HG02981 (cell line): ENCODE measurements around the gene ZFPL1.

Experiments
- ATAC-seq: cut with Tn5 transposase; IDR thresholded peaks from one replicate; pipeline ENCODE4 v1.9.1; 2021; ENCODE audit warnings: mild to moderate bottlenecking, moderate library complexity; ENCODE audit not compliant: unreplicated experiment

ZFPL1 gene

DNA sequence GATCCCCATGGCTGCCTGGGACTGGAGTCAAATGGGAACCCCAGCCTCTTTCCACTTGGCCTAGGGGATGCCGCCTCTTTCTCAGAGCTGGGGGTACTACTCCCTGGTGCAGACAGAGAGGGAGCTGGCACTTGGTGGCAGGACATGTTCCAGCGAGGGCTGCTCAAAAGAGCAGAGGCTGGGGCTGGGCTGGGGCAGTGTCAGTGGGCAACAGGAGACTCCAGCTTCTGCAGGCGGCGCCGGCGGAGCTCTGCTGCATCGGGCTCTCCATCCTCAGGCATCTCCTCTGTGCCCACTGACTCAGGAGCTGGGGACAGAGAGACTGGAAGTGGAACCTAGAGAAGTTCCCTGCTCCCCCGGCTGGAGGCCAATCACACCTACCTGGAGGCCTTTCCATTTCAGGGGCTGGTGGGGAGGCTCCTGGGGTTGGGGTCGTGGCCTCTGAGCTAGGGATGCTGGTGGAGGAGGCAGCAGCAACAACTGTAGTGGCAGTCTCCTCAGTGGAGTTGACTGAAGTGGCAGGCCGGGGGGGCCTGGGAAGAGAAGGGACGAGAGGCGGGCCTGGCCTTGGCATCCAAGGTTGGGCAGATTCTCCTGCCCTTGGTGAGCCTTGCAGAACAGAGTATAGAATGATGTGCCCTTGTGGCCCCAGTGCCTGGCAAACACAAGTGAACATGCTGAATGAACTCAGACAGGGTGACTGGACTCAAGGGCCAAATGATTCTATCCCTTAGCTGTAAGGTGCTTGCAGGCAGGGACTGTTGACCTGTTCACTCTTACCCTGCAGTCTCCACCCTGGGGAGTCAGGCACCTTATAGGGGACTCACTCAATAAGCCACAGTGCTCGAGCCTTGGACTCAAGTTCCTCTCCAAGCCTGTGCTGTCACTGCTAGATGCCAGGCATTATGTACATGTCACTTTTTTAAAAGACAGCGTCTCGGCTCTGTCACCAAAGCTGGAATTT, 44.4 kb downstream of the ZFPL1 start:
- ATAC-seq, result no peak

- ATAC-seq, result no peak
These were observed 45.8 kb downstream of the ZFPL1 start for GRCh38 chr11:65129649-65130441.

DNA sequence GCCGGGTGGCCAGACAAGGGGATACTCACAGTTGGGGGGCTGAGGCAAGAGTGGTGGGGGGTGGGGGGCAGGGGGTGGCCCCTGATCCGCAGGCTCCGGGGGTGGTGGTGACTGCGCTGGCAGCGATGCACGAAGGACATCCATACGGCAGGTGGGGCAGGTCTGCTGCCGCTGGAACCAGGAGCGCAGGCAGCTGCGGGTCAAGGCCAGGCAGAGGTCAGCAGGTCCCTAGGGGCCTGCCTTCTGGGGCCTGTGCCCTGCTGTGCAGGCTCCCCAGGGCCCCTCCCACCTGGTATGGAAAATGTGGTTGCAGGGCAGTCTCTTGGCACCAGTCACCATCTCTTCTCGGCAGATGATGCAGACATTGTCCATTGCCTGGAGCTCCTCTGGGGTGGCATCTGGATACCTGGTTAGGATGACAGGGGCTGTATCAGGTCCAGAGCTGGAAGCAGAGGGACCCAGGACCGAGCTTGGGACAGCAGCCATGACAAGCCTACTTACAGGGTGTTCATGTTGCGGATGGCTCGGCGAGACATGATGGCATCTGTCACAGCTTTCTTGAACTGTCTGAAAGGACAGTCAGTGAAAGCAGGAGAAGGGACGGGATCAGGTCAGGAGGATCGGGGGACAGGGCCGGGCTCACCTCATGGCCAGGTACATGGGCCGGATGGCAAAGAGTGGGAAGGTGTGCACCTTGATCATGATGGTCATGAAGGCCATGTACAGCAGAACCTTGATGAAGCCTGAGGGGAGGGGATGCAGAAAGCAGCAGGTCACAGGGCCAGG, 46.8 kb downstream of the ZFPL1 start:
- ATAC-seq, result no peak

DNA sequence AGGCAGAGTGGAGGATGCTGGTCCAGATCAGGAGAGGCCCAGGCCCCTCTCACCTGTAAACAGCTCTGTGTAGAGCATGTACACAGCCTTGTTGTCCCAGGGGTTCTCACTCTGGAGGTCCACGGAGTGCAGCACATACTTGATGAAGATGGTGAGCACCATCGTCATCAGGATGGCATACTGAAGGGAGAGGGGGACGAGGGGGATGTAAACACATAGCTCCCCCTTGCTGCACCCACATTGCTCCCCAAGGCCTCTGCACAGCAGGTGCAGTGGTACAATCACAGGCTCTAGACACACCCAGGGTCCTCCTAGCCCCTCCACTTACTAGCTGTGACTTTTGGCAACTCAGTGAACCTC, 47.4 kb downstream of the ZFPL1 start:
- no peak for ATAC-seq

DNA sequence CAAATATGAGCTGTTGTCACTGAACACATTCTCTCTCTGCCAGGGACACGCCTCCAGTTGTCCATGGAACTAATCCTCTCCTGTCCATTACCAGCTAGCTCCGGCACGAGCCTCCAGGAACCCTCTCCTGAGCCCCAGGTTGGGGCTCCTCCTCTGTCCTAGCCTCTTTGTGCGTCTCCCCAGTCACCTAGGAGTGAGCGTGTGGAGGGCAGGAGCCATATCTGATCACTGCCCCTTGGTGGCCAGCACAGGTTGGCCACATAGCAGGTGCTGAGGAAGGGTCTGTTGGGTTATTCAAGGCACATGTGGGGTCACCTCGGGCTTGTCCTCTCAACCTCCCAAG, 47.8 kb downstream of the ZFPL1 start:
- ATAC-seq, result no peak

DNA sequence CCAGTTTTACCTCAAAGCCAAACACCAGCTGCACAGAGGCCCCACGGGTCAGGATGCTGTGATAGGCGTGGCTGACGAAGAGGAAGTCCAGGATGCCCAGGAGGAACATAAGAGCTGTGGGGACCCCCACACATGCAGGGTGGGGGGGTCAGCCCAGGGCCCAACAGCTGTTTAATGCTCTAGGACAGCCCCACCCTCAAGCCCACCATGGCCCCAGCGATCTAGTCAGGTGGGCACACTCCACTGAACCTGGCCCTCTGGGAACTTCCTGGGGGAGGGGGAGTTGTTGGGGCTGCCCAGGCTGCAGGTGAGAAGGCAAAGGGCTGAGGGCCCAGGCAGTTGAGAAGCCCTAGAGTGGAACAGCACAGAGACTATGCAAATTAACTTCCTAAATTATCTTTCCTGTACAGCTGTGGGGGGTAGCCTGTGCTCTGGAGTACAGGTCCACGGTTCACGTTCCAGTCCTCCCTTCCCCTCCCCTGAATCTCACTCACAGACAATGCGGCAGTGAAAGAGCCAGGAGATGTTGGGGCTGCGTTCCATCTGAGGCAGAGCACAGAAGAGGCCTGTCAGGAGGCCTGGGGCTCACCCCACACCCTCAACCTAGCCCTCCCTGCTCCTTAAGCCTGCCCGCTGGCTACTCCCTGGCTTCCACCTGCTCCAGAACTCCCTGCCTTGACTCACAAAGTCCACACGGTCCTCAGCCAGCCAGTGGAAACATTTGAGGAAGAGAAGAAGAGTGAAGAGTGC, 48.4 kb downstream of the ZFPL1 start:
- ATAC-seq, result no peak

DNA sequence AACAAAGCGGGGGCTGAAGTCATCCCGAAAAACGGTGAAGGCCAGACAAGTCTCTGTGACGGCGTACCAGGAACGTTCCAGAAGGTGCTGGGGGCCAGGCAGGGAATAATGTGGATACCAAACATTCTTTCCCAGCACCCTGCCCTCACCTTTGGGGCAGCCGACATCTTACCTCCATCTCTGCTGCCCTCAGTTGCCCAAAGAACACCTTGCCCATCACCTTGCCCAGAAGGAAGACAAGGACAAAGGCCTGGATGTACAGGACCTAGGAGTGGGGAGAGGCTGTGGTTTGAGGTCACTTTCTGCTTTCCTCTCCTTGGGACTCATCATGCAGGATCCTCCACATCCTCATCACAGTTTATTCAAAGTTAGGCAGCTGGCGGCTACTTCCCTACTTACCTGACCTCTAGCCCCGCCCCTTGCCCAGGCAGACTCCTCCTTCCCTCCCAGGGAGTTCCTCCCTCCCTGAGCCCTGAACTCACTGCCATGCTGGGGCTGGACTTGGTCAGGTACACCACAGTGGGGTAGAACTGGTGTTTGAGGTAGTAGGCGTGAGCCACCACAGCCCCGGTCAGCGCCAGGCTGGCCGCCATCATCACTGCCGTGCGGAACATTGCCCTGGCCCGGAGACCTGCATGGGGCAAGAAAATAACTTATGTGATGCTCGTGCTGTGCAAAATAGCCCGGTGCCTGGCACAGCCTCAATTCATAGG, 49.1 kb downstream of the ZFPL1 start:
- ATAC-seq, result no peak

- ATAC-seq, result no peak
These were observed 49.7 kb downstream of the ZFPL1 start for GRCh38 chr11:65133724-65134123.

DNA sequence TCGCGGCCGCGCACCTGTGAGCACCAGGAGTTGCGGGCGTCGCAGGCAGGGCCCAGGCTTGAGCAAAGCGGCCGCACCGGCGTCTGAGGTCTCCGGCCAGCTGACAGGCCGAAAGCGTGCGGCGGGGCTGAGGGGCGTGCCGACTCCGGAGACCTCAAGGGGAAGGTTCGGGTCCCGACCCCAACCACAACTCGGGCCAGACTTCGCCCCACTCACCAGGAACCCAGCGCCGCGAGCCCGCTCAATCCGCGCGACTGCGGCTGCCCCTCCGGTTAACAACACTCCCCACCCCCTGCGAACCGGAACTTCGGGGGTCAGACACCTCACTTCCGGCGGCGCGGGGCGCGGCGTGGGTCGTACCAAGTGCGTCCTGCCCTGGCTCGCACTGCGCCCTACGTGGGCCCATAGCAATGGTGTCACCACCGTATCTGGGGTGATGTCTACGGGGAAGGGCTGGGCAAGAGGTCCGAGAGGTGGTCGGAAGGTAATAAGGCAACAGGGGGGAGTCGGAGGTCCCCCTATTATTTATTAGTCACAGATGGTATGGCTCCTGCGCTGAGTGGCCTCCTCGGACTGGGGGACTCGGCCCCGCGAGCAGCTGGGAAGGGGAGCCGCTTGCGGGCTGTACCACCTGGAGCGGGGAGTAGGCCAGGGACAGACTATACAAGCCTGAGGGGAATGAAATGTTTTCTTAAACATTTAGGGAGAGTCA, 50.4 kb downstream of the ZFPL1 start, which contains the start of gene SYVN1:
Gene SYVN1 (minus strand): TSS at position 280 of the 712 bp plus-strand sequence. CDS start 918 bp downstream, outside the sequence.
- ATAC-seq, result peak; percentile 54

- peak; percentile 63 for ATAC-seq
These were observed 51.1 kb downstream of the ZFPL1 start for GRCh38 chr11:65134952-65135632.

DNA sequence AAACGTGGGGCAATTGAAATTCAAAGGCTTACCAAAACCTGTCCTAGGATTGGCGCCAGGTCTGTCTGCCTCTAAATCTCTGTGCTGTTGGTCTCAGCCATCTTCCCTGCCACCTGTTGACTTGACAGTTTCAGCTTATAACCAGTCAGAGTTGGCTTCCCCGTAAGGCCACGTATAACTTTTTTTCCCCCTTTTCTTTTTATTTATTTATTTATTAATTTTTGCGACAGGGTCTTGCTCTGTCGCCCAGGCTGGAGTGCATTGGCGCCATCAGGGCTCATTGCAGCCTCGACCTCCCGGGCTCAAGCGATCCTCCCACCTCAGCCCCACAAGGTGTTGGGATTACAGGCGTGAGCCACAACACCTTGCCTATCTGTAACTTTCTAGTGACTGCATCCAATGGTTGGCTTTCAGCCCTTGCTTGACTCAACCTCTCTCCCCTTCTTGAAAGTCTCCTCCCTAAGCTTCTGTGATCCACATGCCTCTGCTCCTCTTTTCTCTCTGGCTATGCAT, 51.7 kb downstream of the ZFPL1 start:
- ATAC-seq, result no peak

- ATAC-seq, result no peak
These were observed 52.6 kb downstream of the ZFPL1 start for GRCh38 chr11:65136515-65137096.
